DOHH2 (cell line): ENCODE results near the gene TMEM212.

Experiments
- H3F3A ChIP-seq: fragments of 200-600 bp; sonication (generic), shearing (Covaris generic); 2 replicates; pipeline ENCODE4 v1.6.0; 2016; ENCODE audit warnings: antibody characterized with exemption, mild to moderate bottlenecking; ENCODE audit not compliant: control insufficient read depth, insufficient read depth
- H3K27ac ChIP-seq: fragments of 200-600 bp; sonication (generic); 2 replicates; pipeline ENCODE4 v1.5.1; 2014; ENCODE audit warnings: low read depth, mild to moderate bottlenecking, low read length, moderate library complexity
- H3K27me3 ChIP-seq: fragments of 200-600 bp; sonication (generic); 2 replicates; pipeline ENCODE4 v1.6.1; 2014; ENCODE audit warnings: mild to moderate bottlenecking, low read length, mixed read lengths; ENCODE audit not compliant: control insufficient read depth
- H3K36me3 ChIP-seq: fragments of 200-600 bp; sonication (generic); 2 replicates; pipeline ENCODE4 v1.6.1; 2014; ENCODE audit warnings: mild to moderate bottlenecking, low read length, moderate library complexity, mixed read lengths; ENCODE audit not compliant: control insufficient read depth
- H3K4me1 ChIP-seq: fragments of 200-600 bp; sonication (generic); 2 replicates; pipeline ENCODE4 v1.6.1; 2014; ENCODE audit warnings: mild to moderate bottlenecking, low read length, mixed read lengths; ENCODE audit not compliant: control insufficient read depth
- H3K4me2 ChIP-seq: fragments of 200-600 bp; sonication (generic); 2 replicates; pipeline ENCODE4 v1.6.0; 2014; ENCODE audit warnings: mild to moderate bottlenecking, low read length, moderate library complexity
- H3K4me3 ChIP-seq: fragments of 200-600 bp; sonication (generic); 2 replicates; pipeline ENCODE4 v1.5.1; 2014; ENCODE audit warnings: mild to moderate bottlenecking, low read length, mixed read lengths
- H3K79me2 ChIP-seq: fragments of 200-600 bp; sonication (generic); 2 replicates; pipeline ENCODE4 v1.6.1; 2014; ENCODE audit warnings: mild to moderate bottlenecking, low read length, mixed read lengths; ENCODE audit not compliant: control insufficient read depth
- H3K9me2 ChIP-seq: fragments of 200-600 bp; sonication (generic); replicated peaks from 2 replicates; pipeline ENCODE4 v1.6.1; 2014; ENCODE audit warnings: mild to moderate bottlenecking, low read length, mixed read lengths; ENCODE audit not compliant: control insufficient read depth
- H3K9me3 ChIP-seq: fragments of 200-600 bp; sonication (generic); 2 replicates; pipeline ENCODE4 v1.6.1; 2014; ENCODE audit warnings: antibody characterized with exemption, low read length, mixed read lengths; ENCODE audit not compliant: control insufficient read depth, insufficient read depth
- H4K20me1 ChIP-seq: fragments of 200-600 bp; sonication (generic); 2 replicates; pipeline ENCODE4 v1.6.0; 2014; ENCODE audit warnings: low read depth, mild to moderate bottlenecking, antibody characterized with exemption, low read length, moderate library complexity; ENCODE audit not compliant: control insufficient read depth, insufficient read depth
- CTCF ChIP-seq: fragments of 200-600 bp; sonication (generic); IDR thresholded peaks from one replicate; pipeline ENCODE4 v1.5.1; 2014; ENCODE audit warnings: antibody characterized with exemption, mild to moderate bottlenecking, low read depth, low read length; ENCODE audit not compliant: poor library complexity, severe bottlenecking
- EZH2phosphoT487 ChIP-seq: fragments of 200-600 bp; sonication (generic); IDR thresholded peaks from 2 replicates; pipeline ENCODE4 v1.6.1; 2017; ENCODE audit warnings: borderline replicate concordance, mild to moderate bottlenecking, antibody characterized with exemption, low read length, moderate library complexity, mixed read lengths

TMEM212 gene

GRCh38 chr3:171895900-171896299, 52.8 kb downstream of the TMEM212 start:
- Histone ChIP-seq H3K4me1 (no peaks in the 10 kb centered on the region), H3K36me3 (no peaks in the 10 kb centered on the region), H3F3A (no peaks in the 10 kb centered on the region), H3K9me3 (no peaks in the 10 kb centered on the region), H3K4me3 (no peak overlapping the region), H3K79me2 (no peaks in the 10 kb centered on the region), H4K20me1 (no peaks in the 10 kb centered on the region), H3K9me2 (no peaks in the 10 kb centered on the region), H3K27ac (no peak overlapping the region), H3K4me2 (no peak overlapping the region), H3K27me3 (peaks cover 8% of the 10 kb centered on the region; the same call in 1 of the 2 replicates)
- no peak for TF ChIP-seq EZH2phosphoT487
- no peak for TF ChIP-seq CTCF

GRCh38 chr3:171896316-171896715, 53.2 kb downstream of the TMEM212 start:
- TF ChIP-seq EZH2phosphoT487 = no peak
- no peak for TF ChIP-seq CTCF
- no peaks in the 10 kb centered on the region for H3K4me1 ChIP-seq
- H3F3A ChIP-seq = no peaks in the 10 kb centered on the region
- no peaks in the 10 kb centered on the region for H3K9me3 ChIP-seq
- no peak overlapping the region for H3K4me3 ChIP-seq
- no peaks in the 10 kb centered on the region for H4K20me1 ChIP-seq
- H3K9me2 ChIP-seq = no peaks in the 10 kb centered on the region
- H3K79me2 ChIP-seq = no peaks in the 10 kb centered on the region
- no peaks in the 10 kb centered on the region for H3K36me3 ChIP-seq
- no peak overlapping the region for H3K4me2 ChIP-seq
- no peak overlapping the region for H3K27ac ChIP-seq
- H3K27me3 ChIP-seq = peaks cover 8% of the 10 kb centered on the region; the same call in 1 of the 2 replicates

- Histone ChIP-seq H3K4me2 (no peak overlapping the region), H4K20me1 (no peaks in the 10 kb centered on the region), H3F3A (no peaks in the 10 kb centered on the region), H3K27ac (no peak overlapping the region), H3K27me3 (peaks cover 8% of the 10 kb centered on the region; the same call in 1 of the 2 replicates), H3K9me3 (no peaks in the 10 kb centered on the region), H3K4me3 (no peak overlapping the region), H3K79me2 (no peaks in the 10 kb centered on the region), H3K4me1 (no peaks in the 10 kb centered on the region), H3K9me2 (no peaks in the 10 kb centered on the region), H3K36me3 (no peaks in the 10 kb centered on the region)
- no peak for TF ChIP-seq EZH2phosphoT487
- TF ChIP-seq CTCF = no peak
Observed at GRCh38 chr3:171898192-171898591, 55.0 kb downstream of the TMEM212 start.

- H3K9me2 ChIP-seq = no peaks in the 10 kb centered on the region
- no peaks in the 10 kb centered on the region for H3K4me1 ChIP-seq
- H3K27me3 ChIP-seq = peaks cover 8% of the 10 kb centered on the region; the same call in 1 of the 2 replicates
- no peaks in the 10 kb centered on the region for H3K9me3 ChIP-seq
- no peaks in the 10 kb centered on the region for H4K20me1 ChIP-seq
- H3F3A ChIP-seq = no peaks in the 10 kb centered on the region
- no peak overlapping the region for H3K27ac ChIP-seq
- TF ChIP-seq EZH2phosphoT487 (no peak), CTCF (no peak)
- H3K79me2 ChIP-seq = no peaks in the 10 kb centered on the region
- H3K4me3 ChIP-seq = no peak overlapping the region
- H3K36me3 ChIP-seq = no peaks in the 10 kb centered on the region
- H3K4me2 ChIP-seq = no peak overlapping the region
Observed at GRCh38 chr3:171900446-171900845, 57.3 kb downstream of the TMEM212 start.
